Thymus (tissue), 11 donors: ENCODE results near the gene SYNDIG1. TPM values are rescaled to one million over a fixed set of nuclear protein-coding genes. Genes with fewer than 3 reads are reported as not detected.

Experiments used
- DNase-seq, 9 donors: peaks; one replicate each; pipeline ENCODE4 v3.0.0-alpha.2; 2013; ENCODE audit warnings: low spot score in 9 of 9, low read depth in 6 of 9, missing footprints in 1 of 9
- H3K27ac ChIP-seq, 2 donors: one replicate each; pipeline ENCODE4 v1.5.1; 2013; ENCODE audit warnings: control low read depth in 1 of 2, low read depth in 1 of 2, low read length in 1 of 2, mild to moderate bottlenecking in 1 of 2, moderate library complexity in 1 of 2
- H3K27me3 ChIP-seq, 2 donors: one replicate each; pipeline ENCODE4 v1.5.1; 2013; ENCODE audit warnings: low read length in 1 of 2; ENCODE audit not compliant: control insufficient read depth in 2 of 2, insufficient read depth in 1 of 2
- H3K36me3 ChIP-seq, 2 donors: one replicate each; pipeline ENCODE4 v1.5.1; 2013; ENCODE audit warnings: low read length in 1 of 2, mild to moderate bottlenecking in 1 of 2, moderate library complexity in 1 of 2; ENCODE audit not compliant: control insufficient read depth in 2 of 2, insufficient read depth in 2 of 2
- H3K4me1 ChIP-seq, 2 donors: one replicate each; pipeline ENCODE4 v1.5.1; 2013; ENCODE audit warnings: low read length in 2 of 2; ENCODE audit not compliant: control insufficient read depth in 2 of 2, insufficient read depth in 2 of 2
- H3K4me3 ChIP-seq, 2 donors: one replicate each; pipeline ENCODE4 v1.5.1; 2013; ENCODE audit warnings: low read length in 2 of 2, control low read depth in 1 of 2, mild to moderate bottlenecking in 1 of 2
- H3K9me3 ChIP-seq, 2 donors: one replicate each; pipeline ENCODE4 v1.5.1; 2013; ENCODE audit warnings: low read length in 1 of 2, mild to moderate bottlenecking in 1 of 2; ENCODE audit not compliant: control insufficient read depth in 2 of 2, insufficient read depth in 1 of 2
- WGBS: extraction: QIAGEN DNeasy Blood & Tissue Kit; methylation state at CpG from one replicate; pipeline ENCODE4 v1.1.7; 2013; 5-methylcytosine and 5-hydroxymethylcytosine counted together
- polyA plus RNA-seq: library from polyadenylated mRNA; stranded (reverse); fragments of 200-250 nt; gene quantifications from one replicate; pipeline ENCODE4 v1.2.3, GENCODE V29; 2013
- total RNA-seq: library from RNA; stranded (reverse); fragments of 120-200 nt; gene quantifications from one replicate; pipeline ENCODE4 v1.2.4, GENCODE V29; 2013
- donor health status: healthy.

SYNDIG1 gene
- total and polyA plus RNA-seq, 2 donors: 0.41 to 3.2 TPM

DNA sequence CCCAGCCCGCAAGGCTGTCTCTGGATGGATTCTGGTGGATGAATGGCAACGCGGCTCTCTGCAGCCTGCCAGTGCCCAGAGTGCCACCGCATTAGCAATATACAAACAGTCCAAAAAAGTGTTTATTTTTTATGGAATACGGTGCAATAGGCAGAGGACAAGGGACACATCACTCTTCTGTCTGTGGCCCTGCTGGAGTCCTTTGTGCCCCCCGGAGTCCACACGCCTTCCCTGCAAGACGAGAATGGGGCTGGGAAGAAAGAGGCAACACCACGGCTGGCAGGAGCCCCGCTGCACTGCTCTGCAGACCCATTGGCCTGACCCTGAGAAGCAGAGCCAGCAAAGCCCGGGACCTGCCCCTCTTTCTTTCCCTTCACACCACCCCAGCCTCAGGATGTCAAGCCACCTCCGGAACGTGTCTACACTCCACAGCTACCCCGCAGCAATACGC is 196.3 kb downstream of the SYNDIG1 start:
- Histone ChIP-seq H3K9me3 (no peaks in the 10 kb centered on the region), H3K27ac (no peak overlapping the region), H3K4me1 (no peaks in the 10 kb centered on the region), H3K27me3 (no peaks in the 10 kb centered on the region), H3K36me3 (no peaks in the 10 kb centered on the region), H3K4me3 (no peak overlapping the region)
- WGBS: 98% methylated on average over 15 of the region's 15 CpGs
- DNase-seq: no peak

- no peaks in the 10 kb centered on the region for H3K36me3 ChIP-seq
- H3K4me1 ChIP-seq: peaks cover 0 to 3% of the 10 kb centered on the region in 2 donors
- no peak overlapping the region for H3K4me3 ChIP-seq
- WGBS: 96% methylated on average over 7 of the region's 7 CpGs
- H3K9me3 ChIP-seq: no peaks in the 10 kb centered on the region
- H3K27ac ChIP-seq: no peak overlapping the region
- no peak for DNase-seq
- no peaks in the 10 kb centered on the region for H3K27me3 ChIP-seq
These were observed 198.4 kb downstream of the SYNDIG1 start for GRCh38 chr20:24667689-24668383.

DNA sequence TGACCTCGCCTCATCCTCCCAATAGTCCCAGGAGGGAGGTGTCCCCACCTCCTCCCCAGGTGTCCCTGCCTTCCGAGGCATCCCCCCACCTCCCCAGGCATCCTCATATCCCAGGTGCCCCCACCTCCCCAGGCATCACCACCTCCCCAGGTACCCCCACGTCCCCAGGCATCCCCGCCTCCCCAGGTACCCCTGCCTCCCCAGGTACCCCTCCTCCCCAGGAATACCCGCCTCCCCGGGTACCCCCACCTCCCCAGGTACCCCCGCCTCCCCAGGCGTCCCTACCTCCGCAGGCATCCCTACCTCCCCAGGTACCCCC is 198.9 kb downstream of the SYNDIG1 start:
- H3K4me3 ChIP-seq: no peak overlapping the region
- H3K4me1 ChIP-seq: peaks cover 2 to 4% of the 10 kb centered on the region in 2 donors
- H3K36me3 ChIP-seq: no peaks in the 10 kb centered on the region
- no peaks in the 10 kb centered on the region for H3K9me3 ChIP-seq
- 99% methylated on average over 9 of the region's 9 CpGs for WGBS
- no peak overlapping the region for H3K27ac ChIP-seq
- no peak for DNase-seq
- H3K27me3 ChIP-seq: no peaks in the 10 kb centered on the region

GRCh38 chr20:24668791-24669190 is 199.4 kb downstream of the SYNDIG1 start:
- no peaks in the 10 kb centered on the region for H3K36me3 ChIP-seq
- no peaks in the 10 kb centered on the region for H3K27me3 ChIP-seq
- H3K27ac ChIP-seq: no peak overlapping the region
- no peak for DNase-seq
- H3K9me3 ChIP-seq: no peaks in the 10 kb centered on the region
- H3K4me3 ChIP-seq: no peak overlapping the region
- H3K4me1 ChIP-seq: peaks cover 2 to 4% of the 10 kb centered on the region in 2 donors
- 98% methylated on average over 5 of the region's 5 CpGs for WGBS

DNA sequence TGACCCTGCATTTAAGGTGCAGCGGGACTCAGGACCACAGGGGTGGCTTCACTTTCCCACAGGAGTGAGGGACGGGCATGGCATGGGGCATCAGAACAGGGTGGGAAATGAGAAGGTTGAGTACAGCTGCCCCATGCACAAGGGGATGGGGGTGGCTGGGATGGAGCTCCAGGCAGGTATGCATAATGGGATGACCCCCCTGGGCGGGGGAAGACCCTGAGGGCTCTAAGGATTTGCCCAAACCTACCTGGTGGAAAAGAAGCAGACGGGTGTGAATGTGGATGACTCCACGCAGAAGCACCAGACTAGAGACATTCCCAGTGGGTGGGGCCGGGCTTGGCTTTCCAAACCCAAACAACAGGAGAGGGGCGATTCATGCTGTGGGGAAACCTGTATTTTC is 200.3 kb downstream of the SYNDIG1 start:
- Histone ChIP-seq H3K4me3 (no peak overlapping the region), H3K4me1 (peaks cover 2 to 4% of the 10 kb centered on the region in 2 donors), H3K27ac (no peak overlapping the region), H3K27me3 (no peaks in the 10 kb centered on the region), H3K9me3 (no peaks in the 10 kb centered on the region), H3K36me3 (no peaks in the 10 kb centered on the region)
- 89% methylated on average over 7 of the region's 7 CpGs for WGBS
- DNase-seq: no peak

DNA sequence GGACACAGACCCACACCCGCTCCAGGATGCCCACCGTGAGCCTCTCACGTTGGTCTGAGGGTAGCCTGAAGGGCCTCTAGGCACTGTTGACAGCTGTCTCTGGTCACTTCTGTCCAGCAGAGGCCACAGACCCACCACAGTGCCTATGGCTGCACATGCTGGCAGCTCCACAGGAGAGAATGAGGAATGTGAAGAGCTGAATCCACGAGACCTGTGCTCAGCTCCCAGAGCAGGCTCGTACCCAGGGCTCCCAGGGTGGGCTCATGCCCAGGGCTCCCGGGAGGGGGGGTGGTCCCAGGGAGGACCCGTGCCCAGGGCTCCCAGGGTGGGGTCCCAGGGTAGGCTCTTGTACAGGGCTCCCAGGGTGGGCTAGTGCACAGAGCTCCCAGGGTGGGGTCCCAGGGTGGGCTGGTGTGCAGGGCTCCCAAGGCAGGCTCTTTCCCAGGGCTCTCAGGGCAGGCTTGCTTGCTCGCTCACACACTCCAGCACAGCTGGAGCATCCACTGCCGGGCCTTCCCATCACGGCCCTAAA is 201.0 kb downstream of the SYNDIG1 start:
- Histone ChIP-seq H3K4me3 (no peak overlapping the region), H3K27ac (no peak overlapping the region), H3K36me3 (no peaks in the 10 kb centered on the region), H3K27me3 (no peaks in the 10 kb centered on the region), H3K9me3 (no peaks in the 10 kb centered on the region), H3K4me1 (peaks cover 2 to 4% of the 10 kb centered on the region in 2 donors)
- 97% methylated on average over 10 of the region's 10 CpGs for WGBS
- no peak for DNase-seq

- Histone ChIP-seq H3K4me1 (peaks cover 2 to 4% of the 10 kb centered on the region in 2 donors), H3K9me3 (no peaks in the 10 kb centered on the region), H3K4me3 (no peak overlapping the region), H3K27me3 (no peaks in the 10 kb centered on the region), H3K36me3 (no peaks in the 10 kb centered on the region), H3K27ac (no peak overlapping the region)
- DNase-seq: no peak
- 98% methylated on average over 5 of the region's 5 CpGs for WGBS
These were observed 201.6 kb downstream of the SYNDIG1 start for GRCh38 chr20:24670981-24671380.

DNA sequence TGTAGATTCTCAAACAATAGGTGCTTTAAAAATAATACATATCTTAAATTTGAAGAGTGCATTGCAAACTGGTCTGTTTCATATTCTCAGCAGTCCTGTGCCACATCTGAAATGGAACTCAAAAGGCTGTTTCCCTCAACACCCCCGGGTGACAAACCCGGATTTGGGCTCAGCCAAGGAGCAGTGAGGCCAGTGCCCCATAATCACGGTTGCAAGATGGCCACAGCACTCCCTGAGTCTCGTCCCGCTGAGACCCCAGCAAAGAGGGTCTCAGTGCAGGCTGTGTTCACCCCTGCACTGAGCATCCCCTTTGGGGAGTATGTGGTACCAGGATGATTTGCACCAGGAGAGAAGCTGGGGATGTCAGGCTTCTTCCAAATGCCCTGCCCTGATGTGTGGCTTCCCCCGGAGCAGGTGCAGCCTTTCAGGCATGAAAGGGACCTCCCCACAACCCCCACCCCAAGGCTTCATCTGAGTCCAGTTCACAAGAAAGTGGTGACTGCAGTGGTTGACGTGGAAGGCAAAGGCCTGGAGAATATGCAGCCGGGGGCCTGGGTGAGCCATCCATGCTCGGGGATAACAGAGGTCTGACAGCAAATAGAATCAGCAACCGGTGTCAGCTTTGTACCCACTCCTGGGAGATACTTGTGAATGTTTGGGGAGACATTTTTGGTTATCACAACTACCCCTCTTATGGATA is 202.9 kb downstream of the SYNDIG1 start:
- no peaks in the 10 kb centered on the region for H3K27me3 ChIP-seq
- no peaks in the 10 kb centered on the region for H3K36me3 ChIP-seq
- H3K4me1 ChIP-seq: peaks cover 2 to 4% of the 10 kb centered on the region in 2 donors
- H3K27ac ChIP-seq: no peak overlapping the region
- 82% methylated on average over 10 of the region's 10 CpGs for WGBS
- no peaks in the 10 kb centered on the region for H3K9me3 ChIP-seq
- no peak for DNase-seq
- H3K4me3 ChIP-seq: no peak overlapping the region

DNA sequence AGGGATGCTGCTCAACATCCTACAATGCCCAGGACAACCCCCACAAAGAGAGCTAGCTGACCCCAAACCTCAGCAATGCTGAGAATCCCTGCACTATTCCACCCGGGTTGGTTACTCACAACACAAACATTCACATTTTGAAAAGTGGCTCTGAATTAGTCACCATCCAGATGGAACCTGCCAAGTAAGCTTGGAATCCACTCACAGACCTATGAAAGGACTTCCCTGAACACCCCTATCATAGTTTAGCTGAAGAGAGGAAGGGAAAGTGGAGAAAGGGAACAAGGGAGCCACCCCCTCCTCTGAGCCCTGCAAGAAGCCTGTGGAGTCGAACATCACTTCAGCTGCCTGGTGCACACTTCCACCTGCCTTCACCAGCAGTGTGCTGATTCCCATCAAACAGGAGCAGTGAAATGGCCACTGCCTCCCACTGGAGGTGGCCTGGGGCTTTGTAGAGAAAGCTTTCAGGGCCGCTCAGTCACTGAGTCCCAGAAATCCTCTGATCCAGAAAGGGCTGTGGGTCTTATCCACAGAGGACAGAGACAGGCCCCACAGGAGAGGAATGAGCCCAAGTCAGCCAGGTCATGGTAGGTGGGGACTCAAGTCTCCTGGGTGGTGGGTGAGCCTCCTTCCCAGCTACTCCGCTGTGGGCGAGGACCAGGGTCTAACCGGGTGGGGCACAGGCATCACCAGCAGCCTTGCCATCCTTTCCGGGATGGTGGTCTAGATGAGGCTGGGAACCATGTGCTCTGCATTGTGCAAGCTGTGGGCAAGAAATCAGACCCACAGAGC is 203.7 kb downstream of the SYNDIG1 start:
- Histone ChIP-seq H3K36me3 (no peaks in the 10 kb centered on the region), H3K27ac (no peak overlapping the region), H3K27me3 (no peaks in the 10 kb centered on the region), H3K4me1 (peaks cover 4 to 6% of the 10 kb centered on the region in 2 donors), H3K9me3 (no peaks in the 10 kb centered on the region), H3K4me3 (no peak overlapping the region)
- no peak for DNase-seq
- WGBS: 94% methylated on average over 7 of the region's 7 CpGs
